H1 (cell line): ENCODE measurements around the gene LRRC27. TPM values are rescaled to one million over a fixed set of nuclear protein-coding genes. Genes with fewer than 3 reads are reported as not detected.

ENCODE experiments used
- HDAC2 ChIP-seq, 2 experiments: fragments of 300-600 bp in 1 of 2; sonication (generic) in 1 of 2; IDR thresholded peaks; 2 replicates each; pipeline ENCODE4 v1.6.1; 2011 to 2012; ENCODE audit warnings: low read depth in 2 of 2, low read length in 2 of 2, mild to moderate bottlenecking in 2 of 2, moderate library complexity in 2 of 2, borderline replicate concordance in 1 of 2, inconsistent platforms in 1 of 2
- JUND ChIP-seq: IDR thresholded peaks from 2 replicates; pipeline ENCODE4 v1.6.1; 2011; ENCODE audit warnings: mild to moderate bottlenecking, improper control_type of control experiment, low read length
- polyA plus RNA-seq, 7 experiments: library from polyadenylated mRNA; depleted of rRNA in 3 of 7; stranded (reverse) in 5 of 7; unstranded in 2 of 7; fragments of >200 nt in 5 of 7; fragments of 200-250 nt in 2 of 7; gene quantifications; 1 replicate in 5 of 7; 2 replicates in 1 of 7; 4 replicates in 1 of 7; pipeline versions ENCODE4 v1.2.1 to v1.2.3, GENCODE V29; 2011 to 2013; ENCODE audit warnings: missing spikeins in 2 of 7, mixed read lengths in 2 of 7
- total RNA-seq: library from RNA; stranded (reverse); fragmentation: NEBNext Ultra II Directional; extraction: Animal tissue kit (Norgen Biotek cat#: 25700); gene quantifications from 2 replicates; pipeline ENCODE4 v1.2.1, GENCODE V29; 2021
- TF ChIP-seq, protein P1 (sequence below): IDR thresholded peaks from 2 replicates; pipeline ENCODE4 v1.6.1; 2011; ENCODE audit warnings: low read depth, mild to moderate bottlenecking, low read length; ENCODE audit not compliant: insufficient read depth

Gene LRRC27
- total and polyA plus RNA-seq, 2 of the 8 experiments (the other 6 are each of a cell fraction or from before 2014, with no cell fraction given): 1.2 to 3.8 TPM

DNA sequence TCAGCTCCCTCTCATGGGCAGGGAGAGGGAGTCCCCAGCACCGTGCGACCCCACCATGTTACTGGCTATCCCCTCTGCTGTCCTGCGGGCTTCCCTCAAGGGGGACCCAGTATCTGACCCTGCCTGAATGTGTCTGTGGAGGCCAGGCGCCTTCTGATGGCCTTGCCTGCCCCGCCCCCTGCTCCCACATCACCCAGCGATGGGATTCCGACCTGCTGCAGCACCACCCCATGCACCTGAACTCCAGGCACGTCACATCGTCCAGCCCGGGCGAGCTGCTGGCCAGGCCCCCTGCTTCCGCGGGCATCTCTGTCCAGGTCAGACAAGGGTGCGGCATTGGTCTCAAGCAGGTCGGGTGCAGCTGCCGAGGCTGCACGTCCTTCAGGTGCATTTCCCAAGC is 19.0 kb downstream of the LRRC27 start (continued):
- TF ChIP-seq HDAC2 (IDR thresholded peaks at IDR 0.05; ENCODE audit: borderline replicate concordance in 1 of 2, low read depth in 2 of 2, low read length in 2 of 2) (no peak), JUND (no peak)
- TF ChIP-seq, protein P1, sequence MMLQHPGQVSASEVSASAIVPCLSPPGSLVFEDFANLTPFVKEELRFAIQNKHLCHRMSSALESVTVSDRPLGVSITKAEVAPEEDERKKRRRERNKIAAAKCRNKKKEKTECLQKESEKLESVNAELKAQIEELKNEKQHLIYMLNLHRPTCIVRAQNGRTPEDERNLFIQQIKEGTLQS: no peak
- TF ChIP-seq, all 59 proteins: peak for 0
